Measurements from ENCODE around the gene CCDC136.

CCDC136 gene

GRCh38 chr7:128846781-128847444, 55.1 kb downstream of the CCDC136 start:
- DNase-seq: no peak

DNA sequence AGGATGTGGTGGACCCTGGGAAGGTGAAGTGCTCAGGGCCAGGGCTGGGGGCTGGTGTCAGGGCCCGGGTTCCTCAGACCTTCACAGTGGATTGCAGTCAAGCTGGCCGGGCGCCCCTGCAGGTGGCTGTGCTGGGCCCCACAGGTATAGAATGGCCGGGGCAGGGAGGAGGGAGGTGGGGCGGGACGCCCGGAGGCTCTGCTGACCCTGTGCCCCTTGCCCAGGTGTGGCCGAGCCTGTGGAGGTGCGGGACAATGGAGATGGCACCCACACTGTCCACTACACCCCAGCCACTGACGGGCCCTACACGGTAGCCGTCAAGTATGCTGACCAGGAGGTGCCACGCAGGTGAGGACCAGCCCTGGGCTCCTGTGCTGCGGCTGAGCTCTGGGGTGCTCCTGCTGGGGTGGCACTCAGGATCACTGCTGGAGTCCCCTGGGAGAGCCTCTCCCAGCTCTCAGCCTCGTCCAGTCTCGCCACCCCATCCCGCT, 56.0 kb downstream of the CCDC136 start:
- DNase-seq: no peak

GRCh38 chr7:128848289-128849155, 56.8 kb downstream of the CCDC136 start:
- no peak for DNase-seq

- DNase-seq: no peak
Observed at GRCh38 chr7:128849156-128849515, 57.4 kb downstream of the CCDC136 start.

GRCh38 chr7:128849804-128850490, 58.2 kb downstream of the CCDC136 start:
- DNase-seq: no peak

DNA sequence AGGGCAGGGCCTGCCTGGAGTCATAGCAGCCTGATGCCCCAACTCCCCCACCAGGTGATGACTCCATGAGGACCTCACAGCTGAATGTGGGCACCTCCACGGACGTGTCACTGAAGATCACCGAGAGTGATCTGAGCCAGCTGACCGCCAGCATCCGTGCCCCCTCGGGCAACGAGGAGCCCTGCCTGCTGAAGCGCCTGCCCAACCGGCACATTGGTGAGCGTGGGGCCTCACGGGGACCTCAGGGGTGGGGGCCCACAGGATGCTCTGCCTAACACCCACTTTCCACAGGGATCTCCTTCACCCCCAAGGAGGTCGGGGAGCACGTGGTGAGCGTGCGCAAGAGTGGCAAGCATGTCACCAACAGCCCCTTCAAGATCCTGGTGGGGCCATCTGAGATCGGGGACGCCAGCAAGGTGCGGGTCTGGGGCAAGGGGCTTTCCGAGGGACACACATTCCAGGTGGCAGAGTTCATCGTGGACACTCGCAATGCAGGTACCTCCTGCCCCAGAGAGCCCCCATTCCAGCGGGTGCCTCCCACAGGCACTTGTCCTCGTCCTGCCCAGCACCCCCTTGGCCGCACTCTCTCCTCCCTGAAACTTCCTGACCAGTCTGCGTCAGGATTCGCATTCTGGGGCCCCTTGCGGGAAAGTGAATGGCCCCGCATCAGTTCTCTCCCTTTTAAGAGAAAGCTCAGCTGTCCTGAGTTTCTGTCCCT, 60.9 kb downstream of the CCDC136 start:
- no peak for DNase-seq

DNA sequence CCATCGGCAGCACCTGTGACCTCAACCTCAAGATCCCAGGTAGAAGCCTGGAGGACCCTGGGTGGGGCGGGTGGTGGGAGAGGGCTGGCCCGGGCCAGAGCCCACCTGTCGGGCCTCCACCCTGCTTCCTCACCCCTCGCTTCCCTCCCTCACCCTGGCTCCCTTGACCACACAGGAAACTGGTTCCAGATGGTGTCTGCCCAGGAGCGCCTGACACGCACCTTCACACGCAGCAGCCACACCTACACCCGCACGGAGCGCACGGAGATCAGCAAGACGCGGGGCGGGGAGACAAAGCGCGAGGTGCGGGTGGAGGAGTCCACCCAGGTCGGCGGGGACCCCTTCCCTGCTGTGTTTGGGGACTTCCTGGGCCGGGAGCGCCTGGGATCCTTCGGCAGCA, 62.0 kb downstream of the CCDC136 start:
- no peak for DNase-seq

- DNase-seq: no peak
Observed at GRCh38 chr7:128854396-128854795, 62.6 kb downstream of the CCDC136 start.

DNA sequence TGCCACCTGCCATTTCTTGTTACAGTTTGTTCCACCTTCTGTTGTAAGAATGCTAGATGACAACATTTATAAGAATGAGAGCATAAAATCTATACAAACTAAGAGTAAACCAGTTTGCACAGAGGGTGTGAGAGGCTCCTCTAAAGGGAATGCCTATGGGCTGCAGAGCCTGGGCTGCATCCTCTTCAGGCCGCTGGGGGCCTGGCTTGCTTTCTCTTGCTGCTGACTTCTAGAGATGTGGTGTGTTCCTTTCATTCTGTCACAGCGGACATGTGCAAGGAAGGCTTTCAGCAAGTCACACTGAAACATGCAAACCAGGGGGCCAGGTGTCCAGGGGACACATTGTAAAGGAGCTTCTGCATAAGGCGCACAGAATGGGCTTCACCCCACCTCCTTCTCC, 63.8 kb downstream of the CCDC136 start:
- no peak for DNase-seq

- DNase-seq: no peak
Observed at GRCh38 chr7:128856001-128856718, 64.4 kb downstream of the CCDC136 start.

- no peak for DNase-seq
Observed at GRCh38 chr7:128858380-128859231, 66.8 kb downstream of the CCDC136 start.

DNA sequence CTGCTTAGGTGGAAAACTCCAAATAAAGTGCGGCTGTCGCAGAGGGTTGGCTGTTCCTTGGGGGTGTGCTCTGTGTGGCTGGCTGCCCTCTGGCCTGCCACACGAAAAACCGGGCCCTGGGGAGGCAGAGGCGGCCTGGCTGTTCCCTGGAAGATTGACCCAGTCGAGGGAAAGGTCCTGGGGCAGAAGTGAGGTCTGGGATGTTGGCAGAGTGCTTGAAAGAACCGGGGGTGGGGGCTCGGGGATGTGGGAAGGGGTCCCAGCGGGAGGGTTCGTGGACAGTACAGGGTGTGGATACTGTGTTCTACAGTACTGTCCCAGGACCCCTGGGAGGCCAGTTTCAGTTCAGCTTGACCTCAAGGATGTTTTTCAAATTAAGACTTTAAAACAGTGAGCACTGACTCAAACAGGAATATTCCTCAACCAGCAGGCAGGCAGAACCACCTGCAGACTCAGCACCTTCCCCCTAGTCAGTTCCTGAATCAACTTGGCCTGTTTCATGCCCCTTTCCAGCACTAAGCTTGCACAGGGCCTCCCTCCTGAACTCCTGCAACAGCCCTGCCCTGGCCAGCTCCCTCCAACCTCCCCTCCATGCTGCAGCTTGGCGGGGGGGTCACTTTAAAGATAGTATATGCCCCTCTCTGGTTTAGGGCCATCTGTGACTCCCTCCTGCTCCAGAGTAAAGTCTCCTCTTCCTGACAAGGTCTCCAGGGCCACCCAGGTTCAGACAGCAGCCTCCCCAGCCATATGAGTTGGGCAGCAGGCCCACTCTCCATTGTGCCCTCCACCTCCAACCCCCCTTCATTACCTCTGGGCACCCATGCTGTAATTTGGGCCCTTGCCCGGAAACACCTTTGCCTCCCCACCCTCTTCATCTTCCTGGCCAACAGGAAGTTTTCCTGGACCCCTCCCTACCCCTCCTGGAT, 67.7 kb downstream of the CCDC136 start:
- no peak for DNase-seq

DNA sequence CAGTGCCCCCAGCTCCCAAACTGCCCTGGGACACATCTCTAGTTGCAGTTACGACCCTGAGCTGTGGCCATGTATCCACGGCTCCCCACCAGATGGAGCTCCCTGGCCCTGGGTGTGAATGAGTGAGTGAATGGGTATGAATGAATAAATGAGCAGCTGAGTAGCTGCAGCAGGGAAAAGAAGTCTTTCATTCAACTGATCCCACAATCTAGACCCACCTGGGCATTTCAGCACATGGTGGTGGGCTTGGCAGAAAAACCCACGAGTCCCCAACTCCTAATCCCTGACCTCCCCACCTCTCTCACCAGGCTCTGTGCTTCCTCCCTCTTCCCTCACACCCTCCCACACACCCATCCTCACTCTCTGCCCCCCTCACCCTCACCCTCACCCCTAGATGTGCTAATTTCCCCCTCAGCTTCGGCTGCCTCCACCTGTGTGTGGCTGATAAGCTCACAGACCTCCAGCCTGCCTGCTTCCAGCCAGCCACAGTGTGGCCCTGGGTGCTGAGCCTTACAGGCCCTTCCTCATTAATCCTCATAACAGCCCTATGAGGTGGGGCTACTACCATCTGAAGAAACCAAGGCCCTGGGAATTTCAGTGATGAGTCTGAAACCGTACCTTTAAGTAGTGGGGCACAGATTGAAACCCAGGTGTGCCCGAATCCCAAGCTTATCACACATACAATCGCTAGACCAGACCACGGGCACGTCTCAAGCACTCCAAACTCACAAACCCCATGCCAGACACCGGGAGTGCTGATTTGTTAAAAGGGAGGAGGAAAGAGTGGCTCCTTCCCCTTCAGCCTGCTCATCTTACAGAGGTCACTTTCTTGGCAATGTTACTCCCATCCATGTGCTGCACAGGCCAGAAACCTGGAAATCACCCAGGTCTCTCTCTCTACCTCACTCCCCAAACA, 68.6 kb downstream of the CCDC136 start:
- DNase-seq: no peak

DNA sequence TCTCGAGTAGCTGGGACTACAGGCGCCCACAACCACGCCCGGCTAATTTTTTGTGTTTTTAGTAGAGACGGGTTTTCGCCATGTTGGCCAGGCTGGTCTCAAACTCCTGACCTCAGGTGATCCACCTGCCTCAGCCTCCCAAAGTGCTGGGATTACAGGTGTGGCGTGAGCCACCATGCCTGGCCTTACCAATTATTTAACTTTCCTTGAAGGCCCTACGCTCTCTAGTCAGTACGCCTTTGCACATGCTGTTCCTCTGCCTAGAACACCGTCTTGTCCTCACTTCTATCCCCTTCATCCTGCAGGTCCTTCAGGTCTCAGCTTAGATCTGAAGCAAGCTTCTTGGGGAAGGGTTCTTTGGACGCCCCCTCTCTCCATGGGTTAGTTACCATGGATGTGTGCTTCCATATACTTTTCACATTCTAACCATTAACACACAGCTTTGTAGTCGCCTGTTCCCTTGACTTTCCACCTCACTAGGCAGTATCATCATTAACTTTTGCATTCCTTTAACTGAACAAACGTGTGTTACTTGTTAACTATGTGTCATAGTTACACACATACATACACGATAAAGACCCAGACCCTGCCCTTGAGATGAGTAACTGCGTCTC, 70.3 kb downstream of the CCDC136 start:
- DNase-seq: no peak

- DNase-seq: peak; percentile 99
Observed at GRCh38 chr7:128862571-128863432, 71.0 kb downstream of the CCDC136 start, which contains the start of gene ATP6V1F. Gene ATP6V1F (plus strand): TSS chr7:128862856. CDS start chr7:128862905, 49 bp downstream.

GRCh38 chr7:128863433-128863989, 71.7 kb downstream of the CCDC136 start:
- DNase-seq: peak; percentile 66

- no peak for DNase-seq
Observed at GRCh38 chr7:128865303-128865702, 73.5 kb downstream of the CCDC136 start.
